K562 (cell line): ENCODE results near the gene FGF5. TPM values are rescaled to one million over a fixed set of nuclear protein-coding genes. Genes with fewer than 3 reads are reported as not detected.
A peak's percentile ranks its signal among the peaks of the same experiment; 100 is the strongest.

Source experiments
- ATAC-seq: fragments of 200-7000 bp; cut with Tn5 transposase; 3 replicates; pipeline ENCODE4 v1.9.1; 2020; ENCODE audit warnings: moderate library complexity
- BruUV-seq: library from RNA; stranded (reverse); fragments of 400-500 nt; replicated peaks from 2 replicates; lab custom pipeline; 2021; lab: Mats Ljungman, UMichigan
- CTCF ChIA-PET: fragments of 300-600 bp; formaldehyde crosslinking; extraction: SDS; loops from one replicate; lab custom pipeline; 2021; ENCODE audit warnings: low intra/inter-chr PET ratio; lab: Yijun Ruan, JAX
- POLR2A ChIA-PET: fragments of 300-600, 350-650 bp; sonication (Branson Sonifier 250); formaldehyde crosslinking; extraction: SDS; loops from one replicate; lab custom pipeline; 2021; ENCODE audit warnings: antibody characterized with exemption, inconsistent platforms; lab: Yijun Ruan, JAX
- DNase-seq, 4 experiments: peaks; one replicate each; pipeline versions ENCODE4 v3.0.0 to v3.0.0-alpha.2; 2011 to 2018; ENCODE audit warnings: low spot score in 3 of 4, mixed read lengths in 3 of 4; ENCODE audit errors: extremely low read depth in 1 of 4
- FAIRE-seq: peaks from 2 replicates; lab custom pipeline; 2011; peaks lifted over from hg19 to GRCh38; lab: Jason Lieb, UNC
- H2AFZ ChIP-seq: 2 replicates; pipeline ENCODE4 v1.6.0; 2011; ENCODE audit warnings: low read depth, low read length, control low read depth, inconsistent platforms
- H3K27ac ChIP-seq: fragments of 200-600 bp; 3 replicates; pipeline ENCODE4 v1.8.0; 2011; ENCODE audit warnings: low read depth, mild to moderate bottlenecking, control low read depth, inconsistent platforms, low read length, moderate library complexity, mixed read lengths; ENCODE audit errors: extremely low read depth
- H3K27me3 ChIP-seq, 2 experiments: fragments of 300-600 bp in 1 of 2; 2 replicates in 1 of 2; 3 replicates in 1 of 2; pipeline versions ENCODE4 v1.6.0 to v1.8.0; 2011; ENCODE audit warnings: inconsistent platforms in 2 of 2, low read length in 2 of 2, mild to moderate bottlenecking in 1 of 2, mixed read lengths in 1 of 2, moderate library complexity in 1 of 2; ENCODE audit not compliant: control insufficient read depth in 2 of 2, insufficient read depth in 2 of 2
- H3K36me3 ChIP-seq: fragments of 300-600 bp; 3 replicates; pipeline ENCODE4 v1.8.0; 2011; ENCODE audit warnings: mild to moderate bottlenecking, low read length, inconsistent platforms; ENCODE audit not compliant: control insufficient read depth, insufficient read depth
- H3K4me1 ChIP-seq, 2 experiments: fragments of 200-600 bp in 1 of 2; replicated peaks in 1 of 2; 2 replicates in 1 of 2; 3 replicates in 1 of 2; pipeline versions ENCODE4 v1.5.1 to v1.8.0; 2011; ENCODE audit warnings: inconsistent platforms in 2 of 2, low read length in 2 of 2, mild to moderate bottlenecking in 1 of 2, mixed read lengths in 1 of 2, moderate library complexity in 1 of 2; ENCODE audit not compliant: control insufficient read depth in 2 of 2, insufficient read depth in 2 of 2
- H3K4me2 ChIP-seq: 2 replicates; pipeline ENCODE4 v1.6.1; 2011; ENCODE audit warnings: low read length, control low read depth, inconsistent platforms, mixed read lengths; ENCODE audit not compliant: insufficient read depth
- H3K4me3 ChIP-seq: fragments of 200-600 bp; sonication (generic), shearing (Covaris generic); 2 replicates; pipeline ENCODE4 v1.5.1; 2016; ENCODE audit warnings: control low read depth, inconsistent platforms
- H3K79me2 ChIP-seq: fragments of 200-600 bp; 3 replicates; pipeline ENCODE4 v1.8.0; 2011; ENCODE audit warnings: low read length, inconsistent platforms; ENCODE audit not compliant: control insufficient read depth, insufficient read depth
- H3K9ac ChIP-seq, 2 experiments: 2 replicates each; pipeline versions ENCODE4 v1.6.0 to v1.6.1; 2011; ENCODE audit warnings: low read depth in 2 of 2, low read length in 2 of 2, control low read depth in 1 of 2, inconsistent platforms in 1 of 2, mild to moderate bottlenecking in 1 of 2, mixed read lengths in 1 of 2; ENCODE audit not compliant: insufficient read depth in 1 of 2
- H3K9me1 ChIP-seq: one replicate; pipeline ENCODE4 v1.6.0; 2011; ENCODE audit warnings: inconsistent platforms, mild to moderate bottlenecking, low read length, moderate library complexity; ENCODE audit not compliant: control insufficient read depth, insufficient read depth
- H3K9me3 ChIP-seq: replicated peaks from 2 replicates; pipeline ENCODE4 v1.5.1; 2011; ENCODE audit warnings: low read depth, low read length, inconsistent platforms; ENCODE audit not compliant: control insufficient read depth, insufficient read depth
- H4K20me1 ChIP-seq: replicated peaks from 2 replicates; pipeline ENCODE4 v1.6.1; 2011; ENCODE audit warnings: low read length, inconsistent platforms, mixed read lengths; ENCODE audit not compliant: control insufficient read depth, insufficient read depth
- BRCA1 ChIP-seq, 2 experiments: fragments of 450-650 bp in 1 of 2; sonication (generic) in 1 of 2; formaldehyde crosslinking in 1 of 2; IDR thresholded peaks; 2 replicates each; pipeline versions ENCODE4 v1.5.0 to v1.6.1; 2017 to 2020; ENCODE audit warnings: mild to moderate bottlenecking in 1 of 2, missing genetic modification reagents in 1 of 2
- CGGBP1 ChIP-seq: fragments of 250-450 bp; sonication (Bioruptor Pico); IDR thresholded peaks from 2 replicates; pipeline ENCODE4 v1.9.0; 2021; ENCODE audit warnings: mild to moderate bottlenecking
- CTBP1 ChIP-seq: fragments of 450-650 bp; IDR thresholded peaks from 2 replicates; pipeline ENCODE4 v1.6.1; 2016; ENCODE audit warnings: borderline replicate concordance
- EGR1 ChIP-seq: fragments of 450-650 bp; conservative IDR thresholded peaks from 2 replicates; pipeline ENCODE4 v1.6.1; 2017; ENCODE audit warnings: mild to moderate bottlenecking
- EHMT2 ChIP-seq: fragments of 450-650 bp; IDR thresholded peaks from 2 replicates; pipeline ENCODE4 v1.6.1; 2018; ENCODE audit warnings: antibody characterized with exemption
- ESRRA ChIP-seq: fragments of 450-650 bp; IDR thresholded peaks from 2 replicates; pipeline ENCODE4 v1.6.1; 2014; ENCODE audit warnings: low read depth, mild to moderate bottlenecking, moderate library complexity, borderline replicate concordance
- ETS1 ChIP-seq: conservative IDR thresholded peaks from 2 replicates; pipeline ENCODE4 v1.6.1; 2011; ENCODE audit warnings: low read depth, mild to moderate bottlenecking, low read length; ENCODE audit not compliant: control insufficient read depth
- GATAD2B ChIP-seq: fragments of 450-650 bp; IDR thresholded peaks from 2 replicates; pipeline ENCODE4 v1.6.1; 2017; ENCODE audit warnings: mild to moderate bottlenecking, borderline replicate concordance
- POU5F1 ChIP-seq: fragments of 150-350 bp; IDR thresholded peaks from 2 replicates; pipeline ENCODE4 v1.6.1; 2014; ENCODE audit warnings: borderline replicate concordance, low read length, low read depth, mild to moderate bottlenecking; ENCODE audit not compliant: partially characterized antibody
- SMARCA5 ChIP-seq: fragments of 450-650 bp; IDR thresholded peaks from 2 replicates; pipeline ENCODE4 v1.6.1; 2016
- TAL1 ChIP-seq: fragments of 450-650 bp; IDR thresholded peaks from 2 replicates; pipeline ENCODE4 v1.6.1; 2016; ENCODE audit warnings: mild to moderate bottlenecking
- ZNF408 ChIP-seq: fragments of 250-450 bp; sonication (Bioruptor Pico); IDR thresholded peaks from 2 replicates; pipeline ENCODE4 v1.4.0; 2020; ENCODE audit warnings: low read depth, mild to moderate bottlenecking, moderate library complexity
- ZNF561 ChIP-seq: fragments of 450-650 bp; formaldehyde crosslinking; conservative IDR thresholded peaks from 2 replicates; pipeline ENCODE4 v1.4.0; 2020; ENCODE audit warnings: mild to moderate bottlenecking, moderate library complexity
- ZNF778 ChIP-seq: fragments of 450-650 bp; formaldehyde crosslinking; IDR thresholded peaks from 2 replicates; pipeline ENCODE4 v1.4.0; 2020; ENCODE audit warnings: mild to moderate bottlenecking, moderate library complexity
- WGBS: fragments of 100-300 bp; shearing (Covaris generic); methylation state at CpG from one replicate; pipeline ENCODE4 v1.1.6; 2016; ENCODE audit warnings: low coverage, mixed read lengths; ENCODE audit not compliant: insufficient coverage; ENCODE audit errors: missing lambda C conversion rate; 5-methylcytosine and 5-hydroxymethylcytosine counted together
- in situ Hi-C: fragments of 300-500 bp; cut with MboI; formaldehyde crosslinking; loops from 4 replicates; pipeline ENCODE4 v1.15.0; 2018; ENCODE audit warnings: inconsistent platforms, mixed read lengths
- intact Hi-C: fragments of 100-400 bp; cut with micrococcal nuclease; formaldehyde crosslinking; loops from 2 replicates; pipeline ENCODE4 v1.14.2; 2022
- polyA plus RNA-seq, 8 experiments: library from polyadenylated mRNA; depleted of rRNA in 4 of 8; stranded (reverse) in 5 of 8; unstranded in 3 of 8; fragments of >200 nt; fragmentation: Nextera tagmentation in 2 of 8; fragmentation: Illumina TruSeq in 1 of 8; extraction: Ambion mirVana in 2 of 8; extraction: Trizol in 1 of 8; gene quantifications; 2 replicates each; pipeline versions ENCODE4 v1.2.1 to v1.2.3, GENCODE V29; 2011 to 2014; ENCODE audit warnings: inconsistent platforms in 1 of 8, missing spikeins in 1 of 8
- total RNA-seq, 7 experiments: library from RNA; depleted of rRNA in 6 of 7; stranded (reverse); fragments of >200 nt in 6 of 7; fragmentation: Illumina TruSeq in 2 of 7; extraction: Trizol in 2 of 7; gene quantifications; 2 replicates each; pipeline versions ENCODE4 v1.2.1 to v1.2.3, GENCODE V29; 2011 to 2021; ENCODE audit warnings: low replicate concordance in 1 of 7

Gene FGF5
- total and polyA plus RNA-seq, 9 of the 15 experiments (the other 6 are each of a cell fraction or from before 2014, with no cell fraction given), result 0.38 to 2.7 (median 1.1) TPM

- no peak for TF ChIP-seq SMARCA5
- TF ChIP-seq CTBP1, result no peak
- TF ChIP-seq EGR1, result no peak
- TF ChIP-seq ETS1, result no peak
- TF ChIP-seq POU5F1, result no peak
- TF ChIP-seq EHMT2, result no peak
Measured at GRCh38 chr4:80268936-80269335, 2.5 kb downstream of the FGF5 start (continued).

GRCh38 chr4:80270321-80270720 is 3.9 kb downstream of the FGF5 start:
- CTCF ChIA-PET, result no interaction called here
- POLR2A ChIA-PET, result interaction anchor here (1.3 kb wide), 1 partner anchor 9 kb away, joined by 4 read pairs; no protein-coding TSS in a partner anchor

More at GRCh38 chr4:80270321-80270720, 3.9 kb downstream of the FGF5 start:
- H3K4me2 ChIP-seq, result no peak overlapping the region
- no peaks in the 10 kb centered on the region for H4K20me1 ChIP-seq
- no peak overlapping the region for H3K27ac ChIP-seq
- no peaks in the 10 kb centered on the region for H3K9me1 ChIP-seq
- BruUV-seq, result no TSS peak
- no peak overlapping the region for H3K4me3 ChIP-seq
- no peaks in the 10 kb centered on the region for H3K9me3 ChIP-seq
- ATAC-seq (no peak), FAIRE-seq (peak; percentile 69), DNase-seq (no peak)
- intact Hi-C loops (no loop called here), in situ Hi-C loops (no loop called here)
- H3K36me3 ChIP-seq, result no peaks in the 10 kb centered on the region; the same call in 2 of the 3 replicates
- H3K4me1 ChIP-seq, result peaks cover 8 to 23% of the 10 kb centered on the region in 2 experiments; a peak in 4 of 5 replicates
- H3K79me2 ChIP-seq, result no peaks in the 10 kb centered on the region
- no peak for TF ChIP-seq ZNF778
- TF ChIP-seq GATAD2B, result no peak
- TF ChIP-seq TAL1, result no peak
- TF ChIP-seq ZNF408 (CRISPR knock-in tag), result no peak
- TF ChIP-seq ESRRA, result no peak
- TF ChIP-seq ZNF561, result no peak
- no peak for TF ChIP-seq CGGBP1 (CRISPR knock-in tag)
- no peak for TF ChIP-seq BRCA1 (IDR thresholded peaks at IDR 0.05)
- no peak for TF ChIP-seq BRCA1 (CRISPR knock-in tag; IDR thresholded peaks at IDR 0.05)
- WGBS, result 89% methylated on average over 2 of the region's 2 CpGs
- H3K9ac ChIP-seq, result no peak overlapping the region
- H3K27me3 ChIP-seq, result no peaks in the 10 kb centered on the region
- H2AFZ ChIP-seq, result no peak overlapping the region
